Progenitor cell of endocrine pancreas (in vitro differentiated cells): Measurements from ENCODE around the gene CDH9. TPM values are rescaled to one million over a fixed set of nuclear protein-coding genes. Genes with fewer than 3 reads are reported as not detected.
"Not testable (repeated sequence)": the region's sequence is repeated elsewhere in the genome, so short reads cannot be mapped to it uniquely, and the experiment has no call there.

Experiments used
- DNase-seq: peaks from one replicate; pipeline ENCODE4 v3.0.0; 2021; ENCODE audit warnings: low spot score; ENCODE audit not compliant: unreplicated experiment
- H3K27ac Mint-ChIP-seq: 2 replicates; pipeline ENCODE4 v1.8.0; 2021; ENCODE audit warnings: mild to moderate bottlenecking, moderate library complexity, mixed read lengths
- H3K27me3 Mint-ChIP-seq: 2 replicates; pipeline ENCODE4 v1.8.0; 2021; ENCODE audit warnings: mixed read lengths
- H3K36me3 Mint-ChIP-seq: 2 replicates; pipeline ENCODE4 v1.8.0; 2022; ENCODE audit warnings: mixed read lengths; ENCODE audit not compliant: insufficient read depth
- H3K4me1 Mint-ChIP-seq: 2 replicates; pipeline ENCODE4 v1.8.0; 2021; ENCODE audit warnings: low read depth, mixed read lengths
- H3K4me3 Mint-ChIP-seq: 2 replicates; pipeline ENCODE4 v1.8.0; 2021; ENCODE audit warnings: low read depth, mild to moderate bottlenecking, moderate library complexity, mixed read lengths
- H3K9me3 Mint-ChIP-seq: 2 replicates; pipeline ENCODE4 v1.8.0; 2021; ENCODE audit warnings: low read depth, mixed read lengths
- CTCF ChIP-seq: fragments of 200-600 bp; sonication (generic); IDR thresholded peaks from one replicate; pipeline ENCODE4 v1.5.0; 2021; ENCODE audit warnings: antibody characterized with exemption, mild to moderate bottlenecking; ENCODE audit not compliant: unreplicated experiment
- total RNA-seq: library from RNA; stranded (reverse); gene quantifications from 2 replicates; pipeline ENCODE4 v1.2.1, GENCODE V29; 2021

CDH9 gene
- total RNA-seq, 1 donor from 2014 or later = not detected

- H3K27me3 Mint-ChIP-seq = no peaks in the 10 kb centered on the region
- H3K4me1 Mint-ChIP-seq = peaks cover 9% of the 10 kb centered on the region
- H3K27ac Mint-ChIP-seq = no peak overlapping the region
- H3K4me3 Mint-ChIP-seq = no peak overlapping the region
- H3K9me3 Mint-ChIP-seq = peaks cover 3% of the 10 kb centered on the region
- TF ChIP-seq CTCF = no peak
- H3K36me3 Mint-ChIP-seq = no peaks in the 10 kb centered on the region
- no peak for DNase-seq
These were observed 161.2 kb downstream of the CDH9 start for GRCh38 chr5:26877154-26877553.

- H3K4me3 Mint-ChIP-seq = no peak overlapping the region
- no peak for DNase-seq
- no peak for TF ChIP-seq CTCF
- H3K27ac Mint-ChIP-seq = no peak overlapping the region
- no peaks in the 10 kb centered on the region for H3K36me3 Mint-ChIP-seq
- H3K27me3 Mint-ChIP-seq = no peaks in the 10 kb centered on the region
- no peaks in the 10 kb centered on the region for H3K9me3 Mint-ChIP-seq
- peaks cover 6% of the 10 kb centered on the region for H3K4me1 Mint-ChIP-seq
These were observed 166.0 kb downstream of the CDH9 start for GRCh38 chr5:26872337-26872736.

GRCh38 chr5:26869781-26870180 is 168.6 kb downstream of the CDH9 start:
- DNase-seq = no peak
- peaks cover 6% of the 10 kb centered on the region for H3K4me1 Mint-ChIP-seq
- no peak overlapping the region for H3K4me3 Mint-ChIP-seq
- H3K36me3 Mint-ChIP-seq = no peaks in the 10 kb centered on the region
- H3K27ac Mint-ChIP-seq = no peak overlapping the region
- TF ChIP-seq CTCF = no peak
- no peaks in the 10 kb centered on the region for H3K9me3 Mint-ChIP-seq
- H3K27me3 Mint-ChIP-seq = no peaks in the 10 kb centered on the region

- no peak for DNase-seq
- Mint-ChIP-seq H3K9me3 (no peaks in the 10 kb centered on the region), H3K27me3 (no peaks in the 10 kb centered on the region), H3K36me3 (no peaks in the 10 kb centered on the region), H3K27ac (no peak overlapping the region), H3K4me3 (no peak overlapping the region), H3K4me1 (peaks cover 6% of the 10 kb centered on the region)
- TF ChIP-seq CTCF = no peak
These were observed 169.9 kb downstream of the CDH9 start for GRCh38 chr5:26868504-26868903.

- H3K4me3 Mint-ChIP-seq = no peak overlapping the region
- H3K27me3 Mint-ChIP-seq = no peaks in the 10 kb centered on the region
- H3K9me3 Mint-ChIP-seq = no peaks in the 10 kb centered on the region
- H3K36me3 Mint-ChIP-seq = no peaks in the 10 kb centered on the region
- DNase-seq = no peak
- H3K4me1 Mint-ChIP-seq = peaks cover 3% of the 10 kb centered on the region
- TF ChIP-seq CTCF = no peak
- H3K27ac Mint-ChIP-seq = no peak overlapping the region
These were observed 174.3 kb downstream of the CDH9 start for GRCh38 chr5:26864061-26864460.

- no peak for TF ChIP-seq CTCF
These were observed 182.1 kb downstream of the CDH9 start for GRCh38 chr5:26856238-26856637.

GRCh38 chr5:26852450-26852849 is 185.9 kb downstream of the CDH9 start:
- DNase-seq, H3K4me1 Mint-ChIP-seq, H3K4me3 Mint-ChIP-seq, H3K27ac Mint-ChIP-seq, H3K36me3 Mint-ChIP-seq, H3K27me3 Mint-ChIP-seq: not testable (repeated sequence)
- H3K9me3 Mint-ChIP-seq = peaks cover 17% of the 10 kb centered on the region

More at GRCh38 chr5:26856238-26856637, 182.1 kb downstream of the CDH9 start:
- Mint-ChIP-seq H3K27me3 (no peaks in the 10 kb centered on the region), H3K9me3 (peaks cover 17% of the 10 kb centered on the region), H3K4me3 (no peak overlapping the region), H3K4me1 (peaks cover 2% of the 10 kb centered on the region), H3K36me3 (peaks cover 2% of the 10 kb centered on the region), H3K27ac (no peak overlapping the region)
- DNase-seq = no peak
